IgD-negative memory B cell (primary cell): ENCODE data around the gene BRINP3. TPM values are rescaled to one million over a fixed set of nuclear protein-coding genes. Genes with fewer than 3 reads are reported as not detected.

Source experiments
- H3K27ac Mint-ChIP-seq, 3 donors: one replicate each; pipeline ENCODE4 v1.8.0; 2020 to 2022; ENCODE audit warnings: mild to moderate bottlenecking in 3 of 3, mixed read lengths in 3 of 3, moderate library complexity in 1 of 3
- H3K27me3 Mint-ChIP-seq: one replicate; pipeline ENCODE4 v1.8.0; 2021; ENCODE audit warnings: mixed read lengths
- H3K36me3 Mint-ChIP-seq: one replicate; pipeline ENCODE4 v1.8.0; 2020; ENCODE audit warnings: mild to moderate bottlenecking, mixed read lengths
- H3K4me1 Mint-ChIP-seq, 3 donors: one replicate each; pipeline ENCODE4 v1.8.0; 2020 to 2022; ENCODE audit warnings: mixed read lengths in 3 of 3, mild to moderate bottlenecking in 1 of 3
- H3K4me3 Mint-ChIP-seq, 4 donors: one replicate each; pipeline ENCODE4 v1.8.0; 2020 to 2022; ENCODE audit warnings: mild to moderate bottlenecking in 4 of 4, mixed read lengths in 4 of 4, moderate library complexity in 3 of 4
- H3K9me3 Mint-ChIP-seq, 3 donors: one replicate each; pipeline ENCODE4 v1.8.0; 2020 to 2021; ENCODE audit warnings: mixed read lengths in 3 of 3, mild to moderate bottlenecking in 1 of 3
- polyA plus RNA-seq: library from polyadenylated mRNA; unstranded; fragments of 300-500 nt; fragmentation: Illumina TruSeq; gene quantifications from one replicate; pipeline ENCODE4 v1.2.3, GENCODE V29; 2021

Gene BRINP3
- polyA plus RNA-seq, 1 donor from 2014 or later = not detected

GRCh38 chr1:190403402-190403801, 74.3 kb downstream of the BRINP3 start:
- peaks cover 0 to 2% (median 0%) of the 10 kb centered on the region in 3 donors for H3K9me3 Mint-ChIP-seq
- no peak overlapping the region for H3K27ac Mint-ChIP-seq
- no peak overlapping the region for H3K4me3 Mint-ChIP-seq
- H3K27me3 Mint-ChIP-seq = no peaks in the 10 kb centered on the region
- no peaks in the 10 kb centered on the region for H3K36me3 Mint-ChIP-seq
- H3K4me1 Mint-ChIP-seq = no peaks in the 10 kb centered on the region

GRCh38 chr1:190399233-190399632, 78.4 kb downstream of the BRINP3 start:
- Mint-ChIP-seq H3K27me3 (no peaks in the 10 kb centered on the region), H3K4me1 (no peaks in the 10 kb centered on the region), H3K9me3 (peaks cover 0 to 2% (median 0%) of the 10 kb centered on the region in 3 donors), H3K4me3 (no peak overlapping the region), H3K36me3 (no peaks in the 10 kb centered on the region), H3K27ac (no peak overlapping the region)

GRCh38 chr1:190391582-190391981, 86.1 kb downstream of the BRINP3 start:
- no peaks in the 10 kb centered on the region for H3K27me3 Mint-ChIP-seq

GRCh38 chr1:190377991-190378390, 99.7 kb downstream of the BRINP3 start:
- no peaks in the 10 kb centered on the region for H3K27me3 Mint-ChIP-seq
- no peaks in the 10 kb centered on the region for H3K4me1 Mint-ChIP-seq
- H3K27ac Mint-ChIP-seq = no peak overlapping the region
- no peak overlapping the region for H3K4me3 Mint-ChIP-seq
- no peaks in the 10 kb centered on the region for H3K36me3 Mint-ChIP-seq
- peaks cover 0 to 10% (median 0%) of the 10 kb centered on the region in 3 donors for H3K9me3 Mint-ChIP-seq

More at GRCh38 chr1:190391582-190391981, 86.1 kb downstream of the BRINP3 start:
- Mint-ChIP-seq H3K27ac (no peak overlapping the region), H3K9me3 (peaks cover 0 to 12% (median 2%) of the 10 kb centered on the region in 3 donors), H3K4me1 (no peaks in the 10 kb centered on the region), H3K36me3 (no peaks in the 10 kb centered on the region), H3K4me3 (no peak overlapping the region)

- H3K27me3 Mint-ChIP-seq = no peaks in the 10 kb centered on the region
- H3K4me3 Mint-ChIP-seq = no peak overlapping the region
- no peaks in the 10 kb centered on the region for H3K4me1 Mint-ChIP-seq
- peaks cover 0 to 8% (median 1%) of the 10 kb centered on the region in 3 donors for H3K9me3 Mint-ChIP-seq
- H3K36me3 Mint-ChIP-seq = no peaks in the 10 kb centered on the region
- no peak overlapping the region for H3K27ac Mint-ChIP-seq
Measured at GRCh38 chr1:190377294-190377693, 100.4 kb downstream of the BRINP3 start.

GRCh38 chr1:190376044-190376443, 101.6 kb downstream of the BRINP3 start:
- H3K9me3 Mint-ChIP-seq = peaks cover 0 to 6% (median 4%) of the 10 kb centered on the region in 3 donors
- H3K4me3 Mint-ChIP-seq = no peak overlapping the region
- no peaks in the 10 kb centered on the region for H3K36me3 Mint-ChIP-seq
- no peaks in the 10 kb centered on the region for H3K4me1 Mint-ChIP-seq
- no peaks in the 10 kb centered on the region for H3K27me3 Mint-ChIP-seq
- no peak overlapping the region for H3K27ac Mint-ChIP-seq

GRCh38 chr1:190373705-190374336, 103.8 kb downstream of the BRINP3 start:
- no peak overlapping the region for H3K4me3 Mint-ChIP-seq
- no peaks in the 10 kb centered on the region for H3K36me3 Mint-ChIP-seq
- no peaks in the 10 kb centered on the region for H3K27me3 Mint-ChIP-seq
- H3K9me3 Mint-ChIP-seq = peaks cover 0 to 8% (median 0%) of the 10 kb centered on the region in 3 donors
- no peaks in the 10 kb centered on the region for H3K4me1 Mint-ChIP-seq
- H3K27ac Mint-ChIP-seq = no peak overlapping the region

GRCh38 chr1:190367200-190367599, 110.5 kb downstream of the BRINP3 start:
- Mint-ChIP-seq H3K36me3 (no peaks in the 10 kb centered on the region), H3K27ac (no peak overlapping the region), H3K4me1 (no peaks in the 10 kb centered on the region), H3K4me3 (no peak overlapping the region), H3K27me3 (no peaks in the 10 kb centered on the region), H3K9me3 (peaks cover 3 to 16% (median 9%) of the 10 kb centered on the region in 3 donors)

- H3K4me1 Mint-ChIP-seq = no peaks in the 10 kb centered on the region
- no peaks in the 10 kb centered on the region for H3K27me3 Mint-ChIP-seq
- H3K4me3 Mint-ChIP-seq = no peak overlapping the region
- no peak overlapping the region for H3K27ac Mint-ChIP-seq
- H3K36me3 Mint-ChIP-seq = no peaks in the 10 kb centered on the region
- H3K9me3 Mint-ChIP-seq = peaks cover 3 to 16% (median 8%) of the 10 kb centered on the region in 3 donors
Measured at GRCh38 chr1:190365283-190365682, 112.4 kb downstream of the BRINP3 start.

- H3K27ac Mint-ChIP-seq = no peak overlapping the region
- H3K36me3 Mint-ChIP-seq = no peaks in the 10 kb centered on the region
- H3K4me3 Mint-ChIP-seq = no peak overlapping the region
- H3K27me3 Mint-ChIP-seq = no peaks in the 10 kb centered on the region
- H3K9me3 Mint-ChIP-seq = peaks cover 0 to 10% (median 2%) of the 10 kb centered on the region in 3 donors
- no peaks in the 10 kb centered on the region for H3K4me1 Mint-ChIP-seq
Measured at GRCh38 chr1:190353538-190354101, 124.0 kb downstream of the BRINP3 start.

- Mint-ChIP-seq H3K27ac (no peak overlapping the region), H3K27me3 (no peaks in the 10 kb centered on the region), H3K36me3 (no peaks in the 10 kb centered on the region), H3K4me3 (no peak overlapping the region), H3K9me3 (peaks cover 0 to 13% (median 0%) of the 10 kb centered on the region in 3 donors), H3K4me1 (no peaks in the 10 kb centered on the region)
Measured at GRCh38 chr1:190344454-190344853, 133.2 kb downstream of the BRINP3 start.

- Mint-ChIP-seq H3K27ac (no peak overlapping the region), H3K9me3 (peaks cover 0 to 10% (median 0%) of the 10 kb centered on the region in 3 donors), H3K4me3 (no peak overlapping the region), H3K4me1 (no peaks in the 10 kb centered on the region), H3K27me3 (no peaks in the 10 kb centered on the region), H3K36me3 (no peaks in the 10 kb centered on the region)
Measured at GRCh38 chr1:190338829-190339228, 138.8 kb downstream of the BRINP3 start.

GRCh38 chr1:190328871-190329270, 148.8 kb downstream of the BRINP3 start:
- H3K4me3 Mint-ChIP-seq = no peak overlapping the region
- peaks cover 3 to 8% (median 8%) of the 10 kb centered on the region in 3 donors for H3K9me3 Mint-ChIP-seq
- no peaks in the 10 kb centered on the region for H3K36me3 Mint-ChIP-seq
- H3K27me3 Mint-ChIP-seq = no peaks in the 10 kb centered on the region
- no peak overlapping the region for H3K27ac Mint-ChIP-seq
- H3K4me1 Mint-ChIP-seq = no peaks in the 10 kb centered on the region

GRCh38 chr1:190328361-190328760, 149.3 kb downstream of the BRINP3 start:
- H3K27ac Mint-ChIP-seq = no peak overlapping the region
- no peak overlapping the region for H3K4me3 Mint-ChIP-seq
- no peaks in the 10 kb centered on the region for H3K36me3 Mint-ChIP-seq
- H3K27me3 Mint-ChIP-seq = no peaks in the 10 kb centered on the region
- no peaks in the 10 kb centered on the region for H3K4me1 Mint-ChIP-seq
- H3K9me3 Mint-ChIP-seq = peaks cover 3 to 8% (median 8%) of the 10 kb centered on the region in 3 donors

- Mint-ChIP-seq H3K27me3 (no peaks in the 10 kb centered on the region), H3K4me1 (no peaks in the 10 kb centered on the region), H3K9me3 (peaks cover 3 to 8% (median 6%) of the 10 kb centered on the region in 3 donors), H3K4me3 (no peak overlapping the region), H3K36me3 (no peaks in the 10 kb centered on the region), H3K27ac (no peak overlapping the region)
Measured at GRCh38 chr1:190327271-190327670, 150.4 kb downstream of the BRINP3 start.

GRCh38 chr1:190323530-190323929, 154.1 kb downstream of the BRINP3 start:
- peaks cover 1 to 8% (median 6%) of the 10 kb centered on the region in 3 donors for H3K9me3 Mint-ChIP-seq
- H3K27ac Mint-ChIP-seq = no peak overlapping the region
- H3K4me3 Mint-ChIP-seq = no peak overlapping the region
- H3K4me1 Mint-ChIP-seq = no peaks in the 10 kb centered on the region
- no peaks in the 10 kb centered on the region for H3K27me3 Mint-ChIP-seq
- no peaks in the 10 kb centered on the region for H3K36me3 Mint-ChIP-seq
